Measurements from ENCODE around the gene NLRC5.

DNA sequence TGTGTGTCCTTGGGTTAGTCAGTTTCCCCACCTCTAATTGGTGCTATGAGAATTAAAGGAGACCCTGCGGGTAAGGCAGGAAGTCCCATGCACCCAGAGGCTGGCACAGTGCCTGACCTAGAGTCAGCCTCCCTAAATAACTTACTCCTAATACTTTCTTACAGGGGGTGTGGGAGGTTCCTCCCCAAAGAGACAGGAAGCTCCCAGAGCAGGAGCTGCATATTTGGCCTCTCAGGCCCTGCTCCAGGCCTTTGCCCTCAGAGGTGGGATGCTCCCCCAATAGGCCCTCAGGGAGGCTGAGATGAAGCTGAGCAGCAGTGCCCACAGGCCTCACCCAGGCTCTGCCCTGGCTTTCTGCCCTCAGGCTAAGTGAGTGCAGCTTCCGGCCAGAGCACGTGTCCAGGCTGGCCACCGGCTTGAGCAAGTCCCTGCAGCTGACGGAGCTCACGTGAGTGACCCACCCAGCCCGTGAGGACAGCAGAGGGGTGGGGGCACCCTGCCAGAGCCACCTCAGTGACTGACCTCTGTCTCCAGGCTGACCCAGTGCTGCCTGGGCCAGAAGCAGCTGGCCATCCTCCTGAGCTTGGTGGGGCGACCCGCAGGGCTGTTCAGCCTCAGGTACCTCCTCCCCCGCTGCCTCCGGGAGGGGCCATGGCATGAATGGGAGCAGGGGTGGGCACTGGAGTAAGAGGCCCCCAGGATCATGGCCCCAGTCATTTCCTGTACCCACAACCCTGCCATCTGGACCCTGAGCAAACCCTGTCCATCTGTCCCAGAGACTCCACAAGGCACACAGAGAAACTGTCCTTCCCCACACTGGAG, 71.9 kb downstream of the NLRC5 start:
- no peak for TF ChIP-seq POLR2A (IDR thresholded peaks at IDR 0.05)
- TF ChIP-seq, protein P1, sequence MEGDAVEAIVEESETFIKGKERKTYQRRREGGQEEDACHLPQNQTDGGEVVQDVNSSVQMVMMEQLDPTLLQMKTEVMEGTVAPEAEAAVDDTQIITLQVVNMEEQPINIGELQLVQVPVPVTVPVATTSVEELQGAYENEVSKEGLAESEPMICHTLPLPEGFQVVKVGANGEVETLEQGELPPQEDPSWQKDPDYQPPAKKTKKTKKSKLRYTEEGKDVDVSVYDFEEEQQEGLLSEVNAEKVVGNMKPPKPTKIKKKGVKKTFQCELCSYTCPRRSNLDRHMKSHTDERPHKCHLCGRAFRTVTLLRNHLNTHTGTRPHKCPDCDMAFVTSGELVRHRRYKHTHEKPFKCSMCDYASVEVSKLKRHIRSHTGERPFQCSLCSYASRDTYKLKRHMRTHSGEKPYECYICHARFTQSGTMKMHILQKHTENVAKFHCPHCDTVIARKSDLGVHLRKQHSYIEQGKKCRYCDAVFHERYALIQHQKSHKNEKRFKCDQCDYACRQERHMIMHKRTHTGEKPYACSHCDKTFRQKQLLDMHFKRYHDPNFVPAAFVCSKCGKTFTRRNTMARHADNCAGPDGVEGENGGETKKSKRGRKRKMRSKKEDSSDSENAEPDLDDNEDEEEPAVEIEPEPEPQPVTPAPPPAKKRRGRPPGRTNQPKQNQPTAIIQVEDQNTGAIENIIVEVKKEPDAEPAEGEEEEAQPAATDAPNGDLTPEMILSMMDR (IDR thresholded peaks at IDR 0.05) = no peak
